Aorta (tissue), 5 donors: ENCODE results near the gene PDCD1LG2. TPM values are rescaled to one million over a fixed set of nuclear protein-coding genes. Genes with fewer than 3 reads are reported as not detected.

Experiments
- ATAC-seq: fragments of 200-7000 bp; cut with Tn5 transposase; one replicate; pipeline ENCODE4 v1.9.1; 2022; ENCODE audit warnings: moderate library complexity; ENCODE audit not compliant: low FRiP score
- DNase-seq, 2 donors: peaks; one replicate each; pipeline ENCODE4 v3.0.0-alpha.2; 2020
- H3K27ac ChIP-seq, 2 donors: one replicate each; pipeline ENCODE4 v1.5.1; 2013; ENCODE audit warnings: low read length in 2 of 2, mild to moderate bottlenecking in 2 of 2, moderate library complexity in 2 of 2, control low read depth in 1 of 2, inconsistent platforms in 1 of 2, low read depth in 1 of 2
- H3K27me3 ChIP-seq, 2 donors: one replicate each; pipeline ENCODE4 v1.6.1; 2013; ENCODE audit warnings: control low read depth in 1 of 2, low read length in 1 of 2, mild to moderate bottlenecking in 1 of 2, moderate library complexity in 1 of 2; ENCODE audit not compliant: insufficient read depth in 2 of 2, control insufficient read depth in 1 of 2
- H3K36me3 ChIP-seq, 2 donors: one replicate each; pipeline ENCODE4 v1.6.1; 2013; ENCODE audit warnings: control low read depth in 1 of 2, low read length in 1 of 2, mild to moderate bottlenecking in 1 of 2; ENCODE audit not compliant: insufficient read depth in 2 of 2, control insufficient read depth in 1 of 2
- H3K4me1 ChIP-seq, 2 donors: one replicate each; pipeline ENCODE4 v1.6.1; 2013; ENCODE audit warnings: low read length in 2 of 2, control low read depth in 1 of 2, mild to moderate bottlenecking in 1 of 2, moderate library complexity in 1 of 2; ENCODE audit not compliant: insufficient read depth in 2 of 2, control insufficient read depth in 1 of 2
- H3K4me3 ChIP-seq, 2 donors: one replicate each; pipeline ENCODE4 v1.5.1; 2013; ENCODE audit warnings: low read length in 2 of 2, control low read depth in 1 of 2, mild to moderate bottlenecking in 1 of 2
- H3K9me3 ChIP-seq: one replicate; pipeline ENCODE4 v1.6.1; 2013; ENCODE audit warnings: mild to moderate bottlenecking, low read length; ENCODE audit not compliant: control insufficient read depth
- WGBS, 2 donors: extraction: QIAGEN DNeasy Blood & Tissue Kit; methylation state at CpG; one replicate each; pipeline ENCODE4 v1.1.7; 2013; 5-methylcytosine and 5-hydroxymethylcytosine counted together
- intact Hi-C, 2 donors: fragments of 100-400 bp; cut with DNase I; formaldehyde crosslinking; loops; one replicate each; pipeline versions ENCODE4 v1.14.2 to v1.15.0; 2022
- polyA plus RNA-seq, 2 donors: library from polyadenylated mRNA; stranded (reverse); fragments of 200-250 nt; gene quantifications; one replicate each; pipeline ENCODE4 v1.2.3, GENCODE V29; 2013
- total RNA-seq, 2 donors: library from RNA; stranded (reverse); fragmentation: NEBNext Ultra II Directional; extraction: Animal tissue kit (Norgen Biotek cat#: 25700); gene quantifications; one replicate each; pipeline ENCODE4 v1.2.1, GENCODE V29; 2021
- donor health status: healthy with polysubstance abuse.
- donor health status: Bipolar disorder and iron deficiency.
- donor health status: DM: no; HTN: no; CAD: no.
- donor health status: DM: no; HTN: no; CAD: no.
- donor health status: DM: yes; HTN: yes; CAD: no.

Gene PDCD1LG2
- total and polyA plus RNA-seq, 4 donors, result 1.6 to 5.4 (median 4.5) TPM

DNA sequence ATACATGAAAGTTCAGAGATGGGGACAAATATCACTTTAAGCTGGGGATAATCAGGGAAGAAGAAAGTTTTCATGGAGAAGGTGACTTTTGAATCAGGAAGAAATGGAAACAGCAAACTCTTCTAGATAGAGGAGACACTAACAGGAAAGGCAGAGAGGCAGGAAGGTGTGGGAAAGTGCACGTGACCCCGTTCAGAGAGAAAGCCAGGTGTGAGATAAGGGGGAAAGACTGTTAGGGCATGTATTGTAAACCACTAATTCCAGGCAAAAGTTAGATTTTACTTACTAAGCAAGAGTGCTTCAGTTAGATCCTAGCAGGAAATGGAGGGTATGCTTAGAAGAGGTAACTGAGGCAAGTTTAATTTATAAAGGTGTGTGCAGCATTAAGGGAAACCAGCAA, 58.5 kb downstream of the PDCD1LG2 start:
- no peaks in the 10 kb centered on the region for H3K36me3 ChIP-seq
- H3K9me3 ChIP-seq, result no peaks in the 10 kb centered on the region
- intact Hi-C loops, result no loop called here
- no peaks in the 10 kb centered on the region for H3K27me3 ChIP-seq
- no peak overlapping the region for H3K27ac ChIP-seq
- peaks cover 0 to 2% of the 10 kb centered on the region in 2 donors for H3K4me1 ChIP-seq
- ATAC-seq (no peak), DNase-seq (no peak)
- no peak overlapping the region for H3K4me3 ChIP-seq
- 82 to 89% methylated on average over 2 of the region's 2 CpGs for WGBS, 2 donors

DNA sequence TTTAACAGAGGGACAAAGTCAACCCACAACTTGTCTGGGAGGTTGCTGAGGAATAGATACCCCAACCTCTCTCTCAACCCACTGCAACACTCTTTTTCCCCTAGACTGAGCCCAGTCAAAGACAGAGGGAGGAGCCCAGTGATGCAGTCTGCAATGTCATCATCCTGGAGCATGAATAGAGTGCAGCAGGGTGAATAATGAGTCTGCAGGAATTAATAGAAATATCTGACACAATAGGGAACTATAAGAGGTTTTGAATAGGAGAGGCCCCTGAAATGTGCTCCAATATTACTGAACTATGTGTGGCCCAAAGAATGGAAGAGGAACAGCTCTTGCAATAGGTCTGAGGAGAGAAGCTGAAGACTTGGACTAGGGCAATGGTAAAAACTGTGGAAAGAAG, 59.1 kb downstream of the PDCD1LG2 start:
- intact Hi-C loops, result no loop called here
- no peak overlapping the region for H3K4me3 ChIP-seq

DNA sequence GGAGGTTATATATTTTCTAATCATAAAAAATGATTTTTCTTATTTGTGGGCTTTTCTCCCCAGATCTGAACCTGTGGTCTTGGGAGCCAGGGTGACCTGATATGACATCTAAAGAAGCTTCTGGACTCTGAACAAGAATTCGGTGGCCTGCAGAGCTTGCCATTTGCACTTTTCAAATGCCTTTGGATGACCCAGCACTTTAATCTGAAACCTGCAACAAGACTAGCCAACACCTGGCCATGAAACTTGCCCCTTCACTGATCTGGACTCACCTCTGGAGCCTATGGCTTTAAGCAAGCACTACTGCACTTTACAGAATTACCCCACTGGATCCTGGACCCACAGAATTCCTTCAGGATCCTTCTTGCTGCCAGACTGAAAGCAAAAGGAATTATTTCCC, 59.6 kb downstream of the PDCD1LG2 start:
- no peaks in the 10 kb centered on the region for H3K9me3 ChIP-seq
- no peak overlapping the region for H3K27ac ChIP-seq
- no peaks in the 10 kb centered on the region for H3K4me1 ChIP-seq
- H3K4me3 ChIP-seq, result no peak overlapping the region
- 71 to 86% methylated on average over 1 of the region's 1 CpG for WGBS, 2 donors
- ATAC-seq (no peak), DNase-seq (no peak)
- H3K27me3 ChIP-seq, result no peaks in the 10 kb centered on the region
- intact Hi-C loops, result no loop called here
- no peaks in the 10 kb centered on the region for H3K36me3 ChIP-seq

More for the DNA sequence above, 59.1 kb downstream of the PDCD1LG2 start:
- Histone ChIP-seq H3K27me3 (no peaks in the 10 kb centered on the region), H3K36me3 (no peaks in the 10 kb centered on the region), H3K27ac (no peak overlapping the region), H3K9me3 (no peaks in the 10 kb centered on the region), H3K4me1 (no peaks in the 10 kb centered on the region)
- ATAC-seq (no peak), DNase-seq (no peak)

DNA sequence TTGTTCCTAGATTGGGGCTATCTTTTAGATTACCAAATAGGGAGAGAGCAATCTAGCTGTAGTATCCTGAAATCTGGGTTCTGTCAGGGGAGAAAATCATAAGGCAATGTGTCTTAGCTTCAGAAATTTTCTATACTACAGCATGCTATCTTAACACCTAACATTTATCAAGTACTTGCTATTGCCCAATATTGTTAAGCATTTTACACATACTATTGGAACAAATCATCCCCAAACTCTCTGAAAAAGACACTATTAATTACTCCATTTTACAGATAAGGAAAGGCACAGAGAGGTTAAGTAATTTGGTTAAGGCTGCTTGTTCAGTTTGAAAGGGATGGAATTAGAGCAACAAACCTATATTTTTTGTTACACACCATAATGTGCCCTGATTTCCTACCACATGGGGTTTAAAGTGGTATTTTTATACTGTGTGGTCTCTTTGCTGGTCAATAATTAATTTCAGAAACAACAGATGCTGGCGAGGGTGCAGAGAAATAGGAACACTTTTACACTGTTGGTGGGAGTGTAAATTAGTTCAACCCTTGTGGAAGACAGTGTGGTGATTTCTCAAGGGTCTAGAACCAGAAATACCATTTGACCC, 61.4 kb downstream of the PDCD1LG2 start:
- Histone ChIP-seq H3K27me3 (no peaks in the 10 kb centered on the region), H3K4me3 (no peak overlapping the region), H3K4me1 (no peaks in the 10 kb centered on the region), H3K36me3 (no peaks in the 10 kb centered on the region), H3K27ac (no peak overlapping the region), H3K9me3 (no peaks in the 10 kb centered on the region)
- intact Hi-C loops, result no loop called here
- ATAC-seq, result no peak
- WGBS, 2 donors, result 90 to 96% methylated on average over 1 of the region's 1 CpG
- no peak for DNase-seq

DNA sequence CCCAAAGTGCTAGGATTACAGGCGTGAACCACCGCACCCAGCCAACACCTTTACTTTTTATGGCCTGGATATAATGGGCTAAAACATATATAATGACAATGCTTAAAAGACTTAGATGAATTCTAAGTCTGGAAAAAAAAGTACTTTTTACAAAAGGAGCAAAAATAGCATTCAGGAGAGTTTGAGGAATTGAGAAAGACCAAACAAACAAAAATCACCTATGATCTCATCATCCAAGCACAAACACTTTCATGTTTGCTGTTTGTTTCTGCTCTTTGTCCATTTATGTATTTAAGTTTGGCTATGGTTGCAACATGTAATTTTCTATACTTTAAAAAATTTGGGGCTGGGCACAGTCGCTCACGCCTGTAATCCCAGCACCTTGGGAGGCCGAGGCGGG, 63.8 kb downstream of the PDCD1LG2 start:
- intact Hi-C loops, result no loop called here
- H3K36me3 ChIP-seq, result no peaks in the 10 kb centered on the region
- no peaks in the 10 kb centered on the region for H3K9me3 ChIP-seq
- DNase-seq (no peak), ATAC-seq (no peak)
- 98% methylated on average over 6 of the region's 6 CpGs for WGBS, 2 donors
- H3K4me1 ChIP-seq, result no peaks in the 10 kb centered on the region
- H3K27ac ChIP-seq, result no peak overlapping the region
- no peak overlapping the region for H3K4me3 ChIP-seq
- H3K27me3 ChIP-seq, result no peaks in the 10 kb centered on the region

DNA sequence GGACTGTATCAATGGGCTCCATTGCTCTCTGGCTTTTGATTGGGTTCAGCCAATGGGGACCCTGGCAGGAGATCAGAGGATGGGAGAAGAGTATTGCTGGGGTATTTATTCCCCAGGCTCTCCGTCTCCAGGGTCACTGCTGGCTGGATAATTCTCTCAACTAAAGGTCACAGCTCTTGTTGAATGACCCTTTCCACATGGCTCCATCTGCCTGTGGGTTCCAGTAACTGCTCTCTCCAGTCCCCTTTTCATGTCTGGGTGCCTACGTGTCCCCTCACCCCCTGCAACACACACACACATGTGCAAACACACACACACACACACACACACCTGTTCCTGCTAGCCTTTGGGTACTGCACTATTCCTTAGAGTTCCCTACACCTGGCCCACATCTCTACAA, 64.7 kb downstream of the PDCD1LG2 start:
- no peaks in the 10 kb centered on the region for H3K4me1 ChIP-seq
- H3K27ac ChIP-seq, result no peak overlapping the region
- intact Hi-C loops, result no loop called here
- no peaks in the 10 kb centered on the region for H3K36me3 ChIP-seq
- ATAC-seq, result no peak
- no peak for DNase-seq
- H3K27me3 ChIP-seq, result no peaks in the 10 kb centered on the region
- H3K9me3 ChIP-seq, result no peaks in the 10 kb centered on the region
- no peak overlapping the region for H3K4me3 ChIP-seq
- WGBS, 2 donors, result 92 to 93% methylated on average over 2 of the region's 2 CpGs

DNA sequence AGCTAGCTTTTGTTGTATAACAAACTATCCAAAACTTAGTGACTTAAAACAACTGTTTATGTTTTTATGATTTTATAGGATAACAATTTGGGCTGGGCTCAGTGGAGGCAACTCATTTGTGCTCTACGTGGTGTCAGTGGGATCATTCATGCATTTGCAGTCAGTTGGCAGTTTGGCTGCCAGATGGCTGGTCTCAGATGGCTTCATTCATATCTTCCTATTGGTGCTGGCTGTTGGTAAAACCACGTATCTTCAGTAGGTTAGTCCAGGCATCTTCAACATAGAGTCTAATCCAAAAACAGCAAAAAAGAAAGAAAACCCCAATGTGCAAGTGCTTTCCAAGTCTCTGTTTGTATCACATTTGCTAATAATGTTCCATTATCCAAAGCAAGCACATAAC, 66.9 kb downstream of the PDCD1LG2 start:
- intact Hi-C loops, result no loop called here
- Histone ChIP-seq H3K36me3 (no peaks in the 10 kb centered on the region), H3K27ac (no peak overlapping the region), H3K4me3 (no peak overlapping the region), H3K9me3 (no peaks in the 10 kb centered on the region), H3K27me3 (no peaks in the 10 kb centered on the region), H3K4me1 (no peaks in the 10 kb centered on the region)
- DNase-seq (no peak), ATAC-seq (no peak)
- WGBS, 2 donors, result 11 to 26% methylated on average over 2 of the region's 2 CpGs

DNA sequence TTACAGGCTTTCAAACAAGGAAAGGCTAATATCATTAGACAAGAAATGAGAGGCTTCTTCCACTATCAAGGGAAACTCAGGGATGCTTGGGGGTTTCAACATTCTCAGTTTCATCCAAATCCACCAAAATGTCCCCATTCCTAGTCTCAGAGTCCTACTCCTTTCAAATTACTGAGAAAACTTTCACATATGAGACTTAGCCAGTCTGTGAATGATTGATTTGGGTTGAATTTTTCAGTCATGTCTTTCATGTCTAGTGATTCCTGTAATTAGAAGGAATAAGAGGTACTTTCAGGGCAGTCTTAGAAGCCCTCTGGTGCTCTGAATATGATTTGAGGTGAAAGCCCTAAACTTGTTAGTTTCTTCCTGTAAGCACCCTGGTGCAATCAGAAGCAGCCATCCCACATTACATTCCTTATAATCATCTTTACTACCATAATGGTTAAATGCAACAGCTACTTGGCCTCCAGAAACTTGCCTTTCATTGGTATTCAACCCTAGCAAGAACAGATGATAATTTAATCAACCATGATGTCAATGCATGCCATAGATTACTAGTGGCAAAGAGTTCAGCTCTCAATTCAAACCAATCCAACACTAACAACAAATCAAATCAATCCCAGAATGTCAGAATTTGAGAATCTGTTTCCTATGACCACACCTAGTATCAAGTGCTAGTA, 67.8 kb downstream of the PDCD1LG2 start:
- Histone ChIP-seq H3K9me3 (no peaks in the 10 kb centered on the region), H3K4me3 (no peak overlapping the region), H3K36me3 (no peaks in the 10 kb centered on the region), H3K27ac (no peak overlapping the region), H3K4me1 (no peaks in the 10 kb centered on the region), H3K27me3 (no peaks in the 10 kb centered on the region)
- DNase-seq (no peak), ATAC-seq (no peak)
- intact Hi-C loops, result no loop called here

DNA sequence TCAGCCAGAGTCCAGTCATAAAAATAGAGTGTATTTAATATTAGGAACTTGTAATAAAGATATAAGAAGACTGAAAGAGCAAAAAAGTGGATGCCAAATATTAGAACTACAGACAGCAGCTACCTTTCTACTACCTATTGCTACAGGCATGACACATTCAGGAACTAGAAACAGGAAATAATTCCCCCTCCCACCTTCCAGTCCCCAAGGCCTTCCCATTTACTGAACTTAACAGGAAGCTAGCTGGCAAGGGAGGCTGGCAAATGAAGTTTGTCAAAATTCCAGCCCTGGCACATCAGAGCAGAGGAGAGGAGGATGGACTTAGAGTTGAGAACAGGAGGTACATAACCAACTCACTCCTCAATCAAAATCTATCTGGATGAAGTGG, 68.4 kb downstream of the PDCD1LG2 start:
- Histone ChIP-seq H3K9me3 (no peaks in the 10 kb centered on the region), H3K27ac (no peak overlapping the region), H3K36me3 (no peaks in the 10 kb centered on the region), H3K27me3 (no peaks in the 10 kb centered on the region), H3K4me1 (no peaks in the 10 kb centered on the region), H3K4me3 (no peak overlapping the region)
- ATAC-seq (no peak), DNase-seq (no peak)
- intact Hi-C loops, result no loop called here
